Measurements from ENCODE around the gene CD81.

The CD81 gene

GRCh38 chr11:2437516-2437915 lies 60.4 kb downstream of the CD81 start:
- DNase-seq (ENCODE audit: low read depth) = no peak
- TF ChIP-seq CTCF (IDR thresholded peaks at IDR 0.05; ENCODE audit: control insufficient read depth, extremely low read depth, insufficient read depth) = no peak
- H3K4me3 ChIP-seq (ENCODE audit: low read depth, low read length) = no peak overlapping the region

GRCh38 chr11:2439820-2440219 lies 62.7 kb downstream of the CD81 start:
- no peak for TF ChIP-seq CTCF (IDR thresholded peaks at IDR 0.05; ENCODE audit: control insufficient read depth, extremely low read depth, insufficient read depth)
- no peak overlapping the region for H3K4me3 ChIP-seq (ENCODE audit: low read depth, low read length)
- no peak for DNase-seq (ENCODE audit: low read depth)

- TF ChIP-seq CTCF (IDR thresholded peaks at IDR 0.05; ENCODE audit: control insufficient read depth, extremely low read depth, insufficient read depth) = no peak
- no peak for DNase-seq (ENCODE audit: low read depth)
These were observed 63.5 kb downstream of the CD81 start for GRCh38 chr11:2440646-2441045.

GRCh38 chr11:2441171-2441570 lies 64.1 kb downstream of the CD81 start:
- no peak for DNase-seq (ENCODE audit: low read depth)
- no peak for TF ChIP-seq CTCF (IDR thresholded peaks at IDR 0.05; ENCODE audit: control insufficient read depth, extremely low read depth, insufficient read depth)
- H3K4me3 ChIP-seq (ENCODE audit: low read depth, low read length) = no peak overlapping the region

More at GRCh38 chr11:2440646-2441045, 63.5 kb downstream of the CD81 start:
- no peak overlapping the region for H3K4me3 ChIP-seq (ENCODE audit: low read depth, low read length)

GRCh38 chr11:2442589-2442988 lies 65.5 kb downstream of the CD81 start:
- no peak overlapping the region for H3K4me3 ChIP-seq (ENCODE audit: low read depth, low read length)
- peak; percentile 6 for DNase-seq (ENCODE audit: low read depth)
- TF ChIP-seq CTCF (IDR thresholded peaks at IDR 0.05; ENCODE audit: control insufficient read depth, extremely low read depth, insufficient read depth) = no peak

GRCh38 chr11:2443406-2443805 lies 66.3 kb downstream of the CD81 start:
- no peak for DNase-seq (ENCODE audit: low read depth)
- H3K4me3 ChIP-seq (ENCODE audit: low read depth, low read length) = no peak overlapping the region
- TF ChIP-seq CTCF (IDR thresholded peaks at IDR 0.05; ENCODE audit: control insufficient read depth, extremely low read depth, insufficient read depth) = no peak

Data from LNCaP clone FGC (cell line).